ENCODE results near the gene TNFSF12.

The TNFSF12 gene

GRCh38 chr17:7541074-7541621 lies 7.7 kb upstream of the TNFSF12 start:
- Histone ChIP-seq H3K27me3 (ENCODE audit: control insufficient read depth in 2 of 2, insufficient read depth in 2 of 2, low read length in 2 of 2) (no peaks in the 10 kb centered on the region), H3K4me3 (ENCODE audit: low read length in 2 of 2) (no peak overlapping the region), H3K9ac (ENCODE audit: low read depth in 1 of 2, low read length in 2 of 2) (no peak overlapping the region), H3K27ac (ENCODE audit: low read depth in 2 of 2, low read length in 2 of 2) (no peak overlapping the region), H3K9me3 (ENCODE audit: control insufficient read depth in 2 of 2, low read length in 2 of 2) (peaks cover 0 to 6% of the 10 kb centered on the region in 2 donors), H3K36me3 (ENCODE audit: control insufficient read depth in 2 of 2, insufficient read depth in 2 of 2, low read length in 2 of 2) (no peaks in the 10 kb centered on the region), H3K4me1 (ENCODE audit: control insufficient read depth in 2 of 2, insufficient read depth in 2 of 2, low read length in 2 of 2) (no peaks in the 10 kb centered on the region)

- peaks cover 12 to 13% of the 10 kb centered on the region in 2 donors for H3K4me1 ChIP-seq (ENCODE audit: control insufficient read depth in 2 of 2, insufficient read depth in 2 of 2, low read length in 2 of 2)
- no peak overlapping the region for H3K27ac ChIP-seq (ENCODE audit: low read depth in 2 of 2, low read length in 2 of 2)
- no peak overlapping the region for H3K9ac ChIP-seq (ENCODE audit: low read depth in 1 of 2, low read length in 2 of 2)
- H3K9me3 ChIP-seq (ENCODE audit: control insufficient read depth in 2 of 2, low read length in 2 of 2) = no peaks in the 10 kb centered on the region
- no peaks in the 10 kb centered on the region for H3K36me3 ChIP-seq (ENCODE audit: control insufficient read depth in 2 of 2, insufficient read depth in 2 of 2, low read length in 2 of 2)
- no peaks in the 10 kb centered on the region for H3K27me3 ChIP-seq (ENCODE audit: control insufficient read depth in 2 of 2, insufficient read depth in 2 of 2, low read length in 2 of 2)
- H3K4me3 ChIP-seq (ENCODE audit: low read length in 2 of 2) = no peak overlapping the region
Measured at GRCh38 chr17:7544911-7545310, 3.9 kb upstream of the TNFSF12 start.

- H3K4me1 ChIP-seq (ENCODE audit: control insufficient read depth in 2 of 2, insufficient read depth in 2 of 2, low read length in 2 of 2) = peaks cover 14% of the 10 kb centered on the region in 2 donors
- H3K9me3 ChIP-seq (ENCODE audit: control insufficient read depth in 2 of 2, low read length in 2 of 2) = no peaks in the 10 kb centered on the region
- H3K27ac ChIP-seq (ENCODE audit: low read depth in 2 of 2, low read length in 2 of 2) = peak overlapping the region; percentile 67 to 80
- peaks cover 0 to 3% of the 10 kb centered on the region in 2 donors for H3K36me3 ChIP-seq (ENCODE audit: control insufficient read depth in 2 of 2, insufficient read depth in 2 of 2, low read length in 2 of 2)
- H3K9ac ChIP-seq (ENCODE audit: low read depth in 1 of 2, low read length in 2 of 2) = peak overlapping the region; percentile 52 to 82
- no peaks in the 10 kb centered on the region for H3K27me3 ChIP-seq (ENCODE audit: control insufficient read depth in 2 of 2, insufficient read depth in 2 of 2, low read length in 2 of 2)
- peak overlapping the region; percentile 71 to 83 for H3K4me3 ChIP-seq (ENCODE audit: low read length in 2 of 2)
Measured at GRCh38 chr17:7549401-7550055, 670 bp downstream of the TNFSF12 start.

GRCh38 chr17:7550344-7550743 lies 1.5 kb downstream of the TNFSF12 start:
- H3K27me3 ChIP-seq (ENCODE audit: control insufficient read depth in 2 of 2, insufficient read depth in 2 of 2, low read length in 2 of 2) = no peaks in the 10 kb centered on the region
- peaks cover 0 to 3% of the 10 kb centered on the region in 2 donors for H3K36me3 ChIP-seq (ENCODE audit: control insufficient read depth in 2 of 2, insufficient read depth in 2 of 2, low read length in 2 of 2)
- peak overlapping the region in 1 of 2 donors; percentile 67 for H3K27ac ChIP-seq (ENCODE audit: low read depth in 2 of 2, low read length in 2 of 2)
- peaks cover 14% of the 10 kb centered on the region in 2 donors for H3K4me1 ChIP-seq (ENCODE audit: control insufficient read depth in 2 of 2, insufficient read depth in 2 of 2, low read length in 2 of 2)
- no peak overlapping the region for H3K4me3 ChIP-seq (ENCODE audit: low read length in 2 of 2)
- H3K9ac ChIP-seq (ENCODE audit: low read depth in 1 of 2, low read length in 2 of 2) = peak overlapping the region in 1 of 2 donors; percentile 82
- H3K9me3 ChIP-seq (ENCODE audit: control insufficient read depth in 2 of 2, low read length in 2 of 2) = no peaks in the 10 kb centered on the region

- no peak overlapping the region for H3K9ac ChIP-seq (ENCODE audit: low read depth in 1 of 2, low read length in 2 of 2)
- H3K4me3 ChIP-seq (ENCODE audit: low read length in 2 of 2) = no peak overlapping the region
- no peaks in the 10 kb centered on the region for H3K27me3 ChIP-seq (ENCODE audit: control insufficient read depth in 2 of 2, insufficient read depth in 2 of 2, low read length in 2 of 2)
- peaks cover 0 to 3% of the 10 kb centered on the region in 2 donors for H3K36me3 ChIP-seq (ENCODE audit: control insufficient read depth in 2 of 2, insufficient read depth in 2 of 2, low read length in 2 of 2)
- peaks cover 14 to 16% of the 10 kb centered on the region in 2 donors for H3K4me1 ChIP-seq (ENCODE audit: control insufficient read depth in 2 of 2, insufficient read depth in 2 of 2, low read length in 2 of 2)
- H3K27ac ChIP-seq (ENCODE audit: low read depth in 2 of 2, low read length in 2 of 2) = no peak overlapping the region
- H3K9me3 ChIP-seq (ENCODE audit: control insufficient read depth in 2 of 2, low read length in 2 of 2) = no peaks in the 10 kb centered on the region
Measured at GRCh38 chr17:7551396-7551795, 2.5 kb downstream of the TNFSF12 start.

- peaks cover 25 to 27% of the 10 kb centered on the region in 2 donors for H3K4me1 ChIP-seq (ENCODE audit: control insufficient read depth in 2 of 2, insufficient read depth in 2 of 2, low read length in 2 of 2)
- H3K27me3 ChIP-seq (ENCODE audit: control insufficient read depth in 2 of 2, insufficient read depth in 2 of 2, low read length in 2 of 2) = no peaks in the 10 kb centered on the region
- no peak overlapping the region for H3K9ac ChIP-seq (ENCODE audit: low read depth in 1 of 2, low read length in 2 of 2)
- peaks cover 0 to 3% of the 10 kb centered on the region in 2 donors for H3K36me3 ChIP-seq (ENCODE audit: control insufficient read depth in 2 of 2, insufficient read depth in 2 of 2, low read length in 2 of 2)
- no peak overlapping the region for H3K4me3 ChIP-seq (ENCODE audit: low read length in 2 of 2)
- peak overlapping the region in 1 of 2 donors; percentile 63 for H3K27ac ChIP-seq (ENCODE audit: low read depth in 2 of 2, low read length in 2 of 2)
- H3K9me3 ChIP-seq (ENCODE audit: control insufficient read depth in 2 of 2, low read length in 2 of 2) = no peaks in the 10 kb centered on the region
Measured at GRCh38 chr17:7552621-7553051, 3.8 kb downstream of the TNFSF12 start.

GRCh38 chr17:7553356-7553755 lies 4.5 kb downstream of the TNFSF12 start:
- Histone ChIP-seq H3K27ac (ENCODE audit: low read depth in 2 of 2, low read length in 2 of 2) (peak overlapping the region; percentile 9 to 56), H3K9ac (ENCODE audit: low read depth in 1 of 2, low read length in 2 of 2) (no peak overlapping the region), H3K9me3 (ENCODE audit: control insufficient read depth in 2 of 2, low read length in 2 of 2) (no peaks in the 10 kb centered on the region), H3K4me3 (ENCODE audit: low read length in 2 of 2) (no peak overlapping the region), H3K27me3 (ENCODE audit: control insufficient read depth in 2 of 2, insufficient read depth in 2 of 2, low read length in 2 of 2) (no peaks in the 10 kb centered on the region), H3K36me3 (ENCODE audit: control insufficient read depth in 2 of 2, insufficient read depth in 2 of 2, low read length in 2 of 2) (peaks cover 0 to 3% of the 10 kb centered on the region in 2 donors), H3K4me1 (ENCODE audit: control insufficient read depth in 2 of 2, insufficient read depth in 2 of 2, low read length in 2 of 2) (peaks cover 30 to 31% of the 10 kb centered on the region in 2 donors)

GRCh38 chr17:7555320-7555948 lies 6.6 kb downstream of the TNFSF12 start:
- peaks cover 38 to 40% of the 10 kb centered on the region in 2 donors for H3K4me1 ChIP-seq (ENCODE audit: control insufficient read depth in 2 of 2, insufficient read depth in 2 of 2, low read length in 2 of 2)
- H3K27me3 ChIP-seq (ENCODE audit: control insufficient read depth in 2 of 2, insufficient read depth in 2 of 2, low read length in 2 of 2) = no peaks in the 10 kb centered on the region
- no peak overlapping the region for H3K27ac ChIP-seq (ENCODE audit: low read depth in 2 of 2, low read length in 2 of 2)
- no peak overlapping the region for H3K9ac ChIP-seq (ENCODE audit: low read depth in 1 of 2, low read length in 2 of 2)
- H3K9me3 ChIP-seq (ENCODE audit: control insufficient read depth in 2 of 2, low read length in 2 of 2) = no peaks in the 10 kb centered on the region
- H3K36me3 ChIP-seq (ENCODE audit: control insufficient read depth in 2 of 2, insufficient read depth in 2 of 2, low read length in 2 of 2) = peaks cover 0 to 3% of the 10 kb centered on the region in 2 donors
- H3K4me3 ChIP-seq (ENCODE audit: low read length in 2 of 2) = no peak overlapping the region

GRCh38 chr17:7556627-7557026 lies 7.8 kb downstream of the TNFSF12 start:
- Histone ChIP-seq H3K4me3 (ENCODE audit: low read length in 2 of 2) (peak overlapping the region; percentile 69 to 85), H3K36me3 (ENCODE audit: control insufficient read depth in 2 of 2, insufficient read depth in 2 of 2, low read length in 2 of 2) (peaks cover 0 to 3% of the 10 kb centered on the region in 2 donors), H3K27ac (ENCODE audit: low read depth in 2 of 2, low read length in 2 of 2) (peak overlapping the region; percentile 98 to 99), H3K4me1 (ENCODE audit: control insufficient read depth in 2 of 2, insufficient read depth in 2 of 2, low read length in 2 of 2) (peaks cover 47 to 52% of the 10 kb centered on the region in 2 donors), H3K9me3 (ENCODE audit: control insufficient read depth in 2 of 2, low read length in 2 of 2) (no peaks in the 10 kb centered on the region), H3K9ac (ENCODE audit: low read depth in 1 of 2, low read length in 2 of 2) (peak overlapping the region; percentile 63 to 94), H3K27me3 (ENCODE audit: control insufficient read depth in 2 of 2, insufficient read depth in 2 of 2, low read length in 2 of 2) (no peaks in the 10 kb centered on the region)

GRCh38 chr17:7557147-7557764 lies 8.4 kb downstream of the TNFSF12 start:
- Histone ChIP-seq H3K27ac (ENCODE audit: low read depth in 2 of 2, low read length in 2 of 2) (peak overlapping the region; percentile 98 to 99), H3K9ac (ENCODE audit: low read depth in 1 of 2, low read length in 2 of 2) (peak overlapping the region; percentile 77 to 94), H3K9me3 (ENCODE audit: control insufficient read depth in 2 of 2, low read length in 2 of 2) (no peaks in the 10 kb centered on the region), H3K36me3 (ENCODE audit: control insufficient read depth in 2 of 2, insufficient read depth in 2 of 2, low read length in 2 of 2) (peaks cover 0 to 3% of the 10 kb centered on the region in 2 donors), H3K27me3 (ENCODE audit: control insufficient read depth in 2 of 2, insufficient read depth in 2 of 2, low read length in 2 of 2) (no peaks in the 10 kb centered on the region), H3K4me3 (ENCODE audit: low read length in 2 of 2) (peak overlapping the region; percentile 69 to 85), H3K4me1 (ENCODE audit: control insufficient read depth in 2 of 2, insufficient read depth in 2 of 2, low read length in 2 of 2) (peaks cover 48 to 53% of the 10 kb centered on the region in 2 donors)

Data from mucosa of rectum (tissue), 2 donors.